ENCODE results near the gene NSG1.
"Not testable (repeated sequence)": the region's sequence is repeated elsewhere in the genome, so short reads cannot be mapped to it uniquely, and the experiment has no call there.

Gene NSG1

GRCh38 chr4:4461178-4461577 is 74.3 kb downstream of the NSG1 start:
- TF ChIP-seq CTCF (IDR thresholded peaks at IDR 0.05): no peak
- Mint-ChIP-seq H3K9me3 (peaks cover 11% of the 10 kb centered on the region), H3K27me3 (ENCODE audit: low read depth, poor library complexity) (no peaks in the 10 kb centered on the region), H3K36me3 (ENCODE audit: low read depth) (peaks cover 35% of the 10 kb centered on the region), H3K4me3 (no peak overlapping the region), H3K4me1 (peaks cover 7% of the 10 kb centered on the region), H3K27ac (no peak overlapping the region)
- no peak for DNase-seq

- H3K27me3 Mint-ChIP-seq (ENCODE audit: low read depth, poor library complexity): no peaks in the 10 kb centered on the region
- peaks cover 37% of the 10 kb centered on the region for H3K36me3 Mint-ChIP-seq (ENCODE audit: low read depth)
- no peak for DNase-seq
- peaks cover 17% of the 10 kb centered on the region for H3K9me3 Mint-ChIP-seq
- H3K4me1 Mint-ChIP-seq: peaks cover 7% of the 10 kb centered on the region
- peak overlapping the region; percentile 23 for H3K27ac Mint-ChIP-seq
- TF ChIP-seq CTCF (IDR thresholded peaks at IDR 0.05): no peak
- H3K4me3 Mint-ChIP-seq: no peak overlapping the region
These were observed 74.9 kb downstream of the NSG1 start for GRCh38 chr4:4461850-4462249.

- H3K27ac Mint-ChIP-seq: no peak overlapping the region
- TF ChIP-seq CTCF (IDR thresholded peaks at IDR 0.05): no peak
- peaks cover 48% of the 10 kb centered on the region for H3K36me3 Mint-ChIP-seq (ENCODE audit: low read depth)
- no peak for DNase-seq
- no peaks in the 10 kb centered on the region for H3K27me3 Mint-ChIP-seq (ENCODE audit: low read depth, poor library complexity)
- H3K9me3 Mint-ChIP-seq: peaks cover 21% of the 10 kb centered on the region
- H3K4me1 Mint-ChIP-seq: peaks cover 7% of the 10 kb centered on the region
- H3K4me3 Mint-ChIP-seq: no peak overlapping the region
These were observed 76.1 kb downstream of the NSG1 start for GRCh38 chr4:4462970-4463369.

GRCh38 chr4:4465238-4465637 is 78.3 kb downstream of the NSG1 start:
- Mint-ChIP-seq H3K9me3 (peaks cover 21% of the 10 kb centered on the region), H3K36me3 (ENCODE audit: low read depth) (peaks cover 57% of the 10 kb centered on the region)
- DNase-seq; H3K27ac Mint-ChIP-seq; H3K4me3 Mint-ChIP-seq; H3K4me1 Mint-ChIP-seq; H3K27me3 Mint-ChIP-seq (ENCODE audit: low read depth, poor library complexity): not testable (repeated sequence)
